Stimulated activated CD4-positive, alpha-beta T cell treated with anti-CD3 and anti-CD28 coated beads, Interleukin-4, amount 100 ng/mL, for 24 hours (primary cell): Measurements from ENCODE around the gene ACOT9.
"Not testable (repeated sequence)": the region's sequence is repeated elsewhere in the genome, so short reads cannot be mapped to it uniquely, and the experiment has no call there.

Experiments
- DNase-seq: peaks from one replicate; pipeline ENCODE4 v3.0.0-alpha.2; 2020

The ACOT9 gene

GRCh38 chrX:23676486-23676885 lies 66.6 kb downstream of the ACOT9 start:
- DNase-seq = not testable (repeated sequence)

- DNase-seq = no peak
Observed at GRCh38 chrX:23673108-23673507, 70.0 kb downstream of the ACOT9 start.

- DNase-seq = no peak
Observed at GRCh38 chrX:23670528-23670927, 72.5 kb downstream of the ACOT9 start.

- no peak for DNase-seq
Observed at GRCh38 chrX:23668335-23668734, 74.7 kb downstream of the ACOT9 start.

GRCh38 chrX:23667239-23668177 lies 75.6 kb downstream of the ACOT9 start, which contains the start of gene PRDX4:
Gene PRDX4 (plus strand): TSS chrX:23667493. CDS start chrX:23667571, 78 bp downstream.
- peak; percentile 80 for DNase-seq

- DNase-seq = no peak
Observed at GRCh38 chrX:23666282-23666681, 76.8 kb downstream of the ACOT9 start.

GRCh38 chrX:23664496-23664895 lies 78.6 kb downstream of the ACOT9 start:
- DNase-seq = no peak

- peak; percentile 9 for DNase-seq
Observed at GRCh38 chrX:23662853-23663252, 80.2 kb downstream of the ACOT9 start.

GRCh38 chrX:23662187-23662586 lies 80.9 kb downstream of the ACOT9 start:
- peak; percentile 5 for DNase-seq

GRCh38 chrX:23661671-23662070 lies 81.4 kb downstream of the ACOT9 start:
- no peak for DNase-seq

- no peak for DNase-seq
Observed at GRCh38 chrX:23660766-23661132, 82.3 kb downstream of the ACOT9 start.

GRCh38 chrX:23660083-23660765 lies 82.9 kb downstream of the ACOT9 start:
- DNase-seq = not testable (repeated sequence)

GRCh38 chrX:23659339-23659738 lies 83.7 kb downstream of the ACOT9 start:
- DNase-seq = no peak

- no peak for DNase-seq
Observed at GRCh38 chrX:23656684-23657083, 86.4 kb downstream of the ACOT9 start.

GRCh38 chrX:23656091-23656490 lies 87.0 kb downstream of the ACOT9 start:
- no peak for DNase-seq
